VCaP (cell line): ENCODE data around the gene IFI27.

Experiments
- H3K27ac ChIP-seq: fragments of 450-650 bp; 2 replicates; pipeline ENCODE4 v1.5.1; 2017
- TF ChIP-seq, protein P1 (sequence below): fragments of 450-650 bp; conservative IDR thresholded peaks from 2 replicates; pipeline ENCODE4 v1.5.1; 2017; ENCODE audit warnings: mild to moderate bottlenecking, moderate library complexity

The IFI27 gene

DNA sequence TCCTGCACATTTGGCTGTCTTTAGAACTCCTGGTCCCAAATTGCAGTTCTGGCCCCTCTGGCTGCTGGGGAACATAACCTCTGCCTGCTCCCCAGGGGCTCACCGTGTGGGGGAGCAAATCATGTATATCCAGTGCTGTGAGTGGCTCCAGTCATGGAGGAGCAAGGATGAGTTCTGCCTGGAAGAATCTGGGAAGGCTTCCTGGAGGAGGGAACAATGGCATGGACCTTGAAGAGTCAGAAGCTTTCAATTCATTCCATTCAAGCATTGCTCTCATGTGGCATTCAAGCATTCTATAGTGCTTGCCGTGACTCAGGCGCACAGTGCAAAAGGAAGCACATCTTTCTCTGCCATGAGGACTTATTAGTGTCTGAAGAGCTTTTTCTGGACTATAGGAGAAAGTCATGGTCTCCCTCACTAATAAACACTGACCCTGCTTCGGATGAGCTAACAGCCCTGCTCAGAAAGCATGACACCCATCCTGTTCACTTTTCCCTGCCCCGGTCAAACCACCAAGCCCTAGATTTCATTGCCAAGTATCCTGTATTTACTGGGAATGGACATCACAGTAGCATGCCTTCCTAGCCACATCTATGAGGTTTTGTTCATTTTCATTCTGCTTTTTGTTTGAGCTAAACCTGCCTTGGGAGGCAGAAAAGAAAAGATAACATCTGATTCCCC is 3.5 kb downstream of the IFI27 start:
- TF ChIP-seq, protein P1, sequence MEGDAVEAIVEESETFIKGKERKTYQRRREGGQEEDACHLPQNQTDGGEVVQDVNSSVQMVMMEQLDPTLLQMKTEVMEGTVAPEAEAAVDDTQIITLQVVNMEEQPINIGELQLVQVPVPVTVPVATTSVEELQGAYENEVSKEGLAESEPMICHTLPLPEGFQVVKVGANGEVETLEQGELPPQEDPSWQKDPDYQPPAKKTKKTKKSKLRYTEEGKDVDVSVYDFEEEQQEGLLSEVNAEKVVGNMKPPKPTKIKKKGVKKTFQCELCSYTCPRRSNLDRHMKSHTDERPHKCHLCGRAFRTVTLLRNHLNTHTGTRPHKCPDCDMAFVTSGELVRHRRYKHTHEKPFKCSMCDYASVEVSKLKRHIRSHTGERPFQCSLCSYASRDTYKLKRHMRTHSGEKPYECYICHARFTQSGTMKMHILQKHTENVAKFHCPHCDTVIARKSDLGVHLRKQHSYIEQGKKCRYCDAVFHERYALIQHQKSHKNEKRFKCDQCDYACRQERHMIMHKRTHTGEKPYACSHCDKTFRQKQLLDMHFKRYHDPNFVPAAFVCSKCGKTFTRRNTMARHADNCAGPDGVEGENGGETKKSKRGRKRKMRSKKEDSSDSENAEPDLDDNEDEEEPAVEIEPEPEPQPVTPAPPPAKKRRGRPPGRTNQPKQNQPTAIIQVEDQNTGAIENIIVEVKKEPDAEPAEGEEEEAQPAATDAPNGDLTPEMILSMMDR, result no peak
- H3K27ac ChIP-seq, result no peak overlapping the region

DNA sequence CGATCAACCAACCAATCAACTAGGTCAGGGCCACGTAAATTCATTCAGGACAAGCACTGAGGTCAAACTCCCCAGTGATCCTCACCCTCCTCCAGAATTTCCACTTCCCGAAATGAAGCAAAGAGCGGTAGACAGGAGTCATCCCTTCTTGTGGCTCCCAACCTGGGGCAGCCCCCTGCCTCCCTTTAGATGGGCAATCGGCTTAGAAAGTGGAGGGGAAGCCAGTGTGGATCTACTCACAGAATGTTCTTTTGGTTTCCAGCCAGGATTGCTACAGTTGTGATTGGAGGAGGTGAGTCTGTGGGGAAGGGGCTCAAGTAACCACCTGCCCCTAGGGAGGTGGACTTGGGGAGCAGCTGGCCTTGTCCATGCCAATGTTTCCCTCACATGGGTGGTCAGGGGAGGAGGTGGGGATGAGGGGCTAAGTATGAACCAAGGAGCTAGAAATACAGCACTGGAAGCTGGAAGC is 4.1 kb downstream of the IFI27 start:
- TF ChIP-seq, protein P1, result no peak
- H3K27ac ChIP-seq, result no peak overlapping the region

DNA sequence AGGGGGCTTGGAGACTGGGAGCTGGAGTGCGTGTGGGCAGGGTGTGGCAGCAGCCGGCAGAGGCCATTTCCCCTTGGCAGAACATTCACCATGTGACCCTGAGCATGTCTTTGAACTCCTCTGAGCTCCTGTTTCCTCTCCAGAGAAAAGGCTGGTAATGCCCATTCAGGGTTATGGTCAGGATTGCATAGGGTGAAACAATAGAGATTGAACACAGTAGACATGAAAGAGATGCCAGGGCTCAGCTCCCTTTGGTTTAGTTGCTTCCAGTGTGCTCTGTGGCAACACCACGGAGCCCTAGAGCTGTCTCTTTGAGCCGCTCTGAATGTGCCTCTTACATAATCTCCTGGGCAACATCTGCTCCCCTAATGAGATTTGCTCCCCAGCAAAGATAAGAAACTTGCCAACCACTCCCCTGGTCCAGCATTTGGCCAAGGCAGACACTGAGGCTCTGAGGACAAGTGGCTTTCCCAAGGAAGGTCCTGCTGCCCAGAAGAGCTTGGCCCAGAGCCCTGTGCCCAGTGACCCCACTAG is 4.6 kb downstream of the IFI27 start:
- TF ChIP-seq, protein P1, result no peak
- H3K27ac ChIP-seq, result no peak overlapping the region

DNA sequence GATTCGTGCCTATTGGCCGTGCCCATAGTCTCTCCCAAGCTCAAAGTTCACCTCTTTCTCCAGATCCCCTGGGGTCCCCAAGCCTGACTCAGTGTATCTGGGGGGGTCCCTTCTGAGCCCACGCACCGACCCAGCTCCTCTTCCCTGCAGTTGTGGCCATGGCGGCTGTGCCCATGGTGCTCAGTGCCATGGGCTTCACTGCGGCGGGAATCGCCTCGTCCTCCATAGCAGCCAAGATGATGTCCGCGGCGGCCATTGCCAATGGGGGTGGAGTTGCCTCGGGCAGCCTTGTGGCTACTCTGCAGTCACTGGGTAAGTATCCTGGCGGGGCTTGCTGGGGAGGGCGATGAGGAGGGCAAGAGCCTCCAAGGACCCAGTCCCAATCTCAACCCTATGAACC is 5.1 kb downstream of the IFI27 start:
- TF ChIP-seq, protein P1, result no peak
- H3K27ac ChIP-seq, result no peak overlapping the region

DNA sequence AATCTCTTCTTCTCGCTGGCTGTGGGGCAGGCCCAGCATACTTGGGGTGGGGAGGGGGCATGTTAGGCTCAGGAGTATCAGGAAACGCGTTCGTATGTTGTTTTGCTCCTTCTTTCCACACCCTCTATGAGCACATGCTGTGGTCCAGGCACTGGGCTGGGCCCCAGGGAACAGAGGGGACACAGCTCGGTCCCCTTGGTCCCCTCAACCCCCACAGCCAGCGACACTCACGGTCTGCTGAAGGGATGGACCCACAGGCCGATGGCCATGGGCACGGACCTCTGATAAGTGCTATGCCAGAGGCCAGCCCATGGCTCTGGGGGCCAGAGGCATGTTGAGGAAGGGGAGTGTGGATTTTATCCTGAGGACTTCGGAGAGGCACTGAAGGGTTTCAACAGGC is 6.2 kb downstream of the IFI27 start:
- H3K27ac ChIP-seq, result no peak overlapping the region
- TF ChIP-seq, protein P1, result no peak

DNA sequence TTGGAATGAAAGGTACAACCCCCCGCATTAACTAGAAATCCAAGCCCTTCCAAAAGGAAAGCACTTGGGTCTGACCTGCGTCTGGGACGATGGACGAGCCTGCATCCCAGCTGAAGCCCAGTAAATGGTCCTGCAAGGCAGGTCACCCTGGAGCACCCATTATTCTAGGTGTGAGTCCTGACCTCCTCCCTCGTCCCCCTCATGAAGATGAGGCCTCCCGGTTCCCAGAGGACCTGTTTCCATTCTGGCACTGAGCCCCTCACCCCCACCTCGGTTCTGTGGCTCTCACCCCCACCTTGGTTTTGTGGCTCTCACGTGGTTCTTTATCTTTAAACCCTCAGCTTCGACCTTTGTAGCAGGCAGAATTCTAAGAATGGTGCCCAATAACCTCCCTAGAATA is 7.3 kb downstream of the IFI27 start:
- TF ChIP-seq, protein P1, result no peak
- H3K27ac ChIP-seq, result no peak overlapping the region

DNA sequence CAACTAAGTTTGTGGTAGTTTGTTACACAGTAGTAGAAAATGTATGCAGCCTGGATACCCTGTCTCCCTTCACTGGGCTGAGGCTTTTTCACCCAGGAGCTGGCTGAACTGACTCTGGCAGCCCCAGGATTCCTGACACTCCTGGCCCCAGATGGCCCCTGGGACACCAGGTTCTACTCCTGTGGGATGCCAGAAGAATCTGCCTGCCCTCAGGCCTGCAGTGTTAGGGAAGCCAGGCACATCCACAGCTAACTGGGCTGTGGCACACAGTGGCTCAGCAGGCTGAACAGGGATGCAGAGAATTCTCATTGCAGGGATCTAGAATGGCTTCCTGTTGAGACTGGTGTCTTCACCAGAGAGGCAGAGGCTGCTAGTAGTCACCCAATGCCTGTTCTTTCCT is 8.5 kb downstream of the IFI27 start:
- H3K27ac ChIP-seq, result no peak overlapping the region
- TF ChIP-seq, protein P1, result no peak
